Heart right ventricle (tissue), 16 donors: ENCODE data around the gene WDR83. TPM values are rescaled to one million over a fixed set of nuclear protein-coding genes. Genes with fewer than 3 reads are reported as not detected.
A peak's percentile ranks its signal among the peaks of the same experiment; 100 is the strongest.

Source experiments
- ATAC-seq, 8 donors: fragments of 200-7000 bp; cut with Tn5 transposase; one replicate each; pipeline ENCODE4 v1.9.1; 2020; ENCODE audit warnings: mild to moderate bottlenecking in 8 of 8, moderate library complexity in 8 of 8, moderate number of reproducible peaks in 1 of 8
- DNase-seq, 2 donors: peaks; one replicate each; pipeline ENCODE4 v3.0.0-alpha.2; 2020
- H3K27ac ChIP-seq, 10 donors: fragments of 200-600 bp; sonication (generic) in 2 of 10; one replicate each; pipeline versions ENCODE4 v1.5.0 to v1.8.0; 2020 to 2022; ENCODE audit warnings: mild to moderate bottlenecking in 3 of 10
- H3K27me3 ChIP-seq, 7 donors: fragments of 200-600 bp; one replicate each; pipeline ENCODE4 v1.8.0; 2021 to 2022; ENCODE audit warnings: mild to moderate bottlenecking in 2 of 7
- H3K36me3 ChIP-seq, 9 donors: fragments of 200-600 bp; sonication (generic) in 1 of 9; one replicate each; pipeline versions ENCODE4 v1.5.0 to v1.8.0; 2020 to 2022; ENCODE audit warnings: mild to moderate bottlenecking in 2 of 9
- H3K4me1 ChIP-seq, 9 donors: fragments of 200-600 bp; sonication (generic) in 1 of 9; one replicate each; pipeline versions ENCODE4 v1.5.0 to v1.8.0; 2020 to 2022; ENCODE audit warnings: mild to moderate bottlenecking in 4 of 9
- H3K4me3 ChIP-seq, 10 donors: fragments of 200-600 bp; sonication (generic) in 2 of 10; one replicate each; pipeline versions ENCODE4 v1.5.0 to v1.8.0; 2020 to 2022; ENCODE audit warnings: mild to moderate bottlenecking in 7 of 10, moderate library complexity in 2 of 10
- H3K9me3 ChIP-seq, 11 donors: fragments of 200-600 bp in 10 of 11; sonication (generic) in 2 of 11; one replicate each; pipeline versions ENCODE4 v1.5.0 to v1.8.0; 2013 to 2022; ENCODE audit warnings: mild to moderate bottlenecking in 2 of 11, control low read depth in 1 of 11, moderate library complexity in 1 of 11
- WGBS, 2 donors: extraction: QIAGEN DNeasy Blood & Tissue Kit; methylation state at CpG; one replicate each; pipeline ENCODE4 v1.1.7; 2013; ENCODE audit warnings: inconsistent platforms in 1 of 2; 5-methylcytosine and 5-hydroxymethylcytosine counted together
- intact Hi-C, 10 donors: fragments of 100-400 bp; cut with DNase I; formaldehyde crosslinking; loops; one replicate each; pipeline versions ENCODE4 v1.11.1 to v1.14.2; 2022
- polyA plus RNA-seq, 2 donors: library from polyadenylated mRNA; stranded (reverse); fragments of 200-250 nt; gene quantifications; one replicate each; pipeline ENCODE4 v1.2.3, GENCODE V29; 2013
- total RNA-seq, 10 donors: library from RNA; stranded (reverse); fragmentation: NEBNext Ultra II Directional in 3 of 10; extraction: Animal tissue kit (Norgen Biotek cat#: 25700) in 3 of 10; gene quantifications; one replicate each; pipeline versions ENCODE4 v1.2.1 to v1.2.4, GENCODE V29; 2021 to 2023
- TF ChIP-seq, protein P1 (sequence below), 9 donors: fragments of 200-600 bp; sonication (generic) in 2 of 9; IDR thresholded peaks; one replicate each; pipeline versions ENCODE4 v1.5.0 to v1.8.0; 2021 to 2022; ENCODE audit warnings: antibody characterized with exemption in 9 of 9, mild to moderate bottlenecking in 5 of 9, moderate library complexity in 1 of 9
- donor health status: Arrhythmogenic right ventricular cardiomyopathy.
- donor health status: ischemic (EF 13 %, LVEDD 7.1; RV severe dilation, severe dysfunction).
- donor health status: healthy with polysubstance abuse.
- donor health status: DM: no; HTN: yes; CAD: no.
- donor health status: DM: no; HTN: no; CAD: no.
- donor health status: ischemic (EF 25% LVEDD 6.9; RV normal size, moderate dysfunction).
- donor health status: ischemic (EF 25% LVEDD 5.7; RV mildly dilated, moderate dysfunction).
- donor health status: healthy.
- donor health status: DM: yes; HTN: yes; CAD: no.
- donor health status: Ischemic cardiomyopathy.
- donor health status: ischemic (EF 35%, LVEDD 5.7; RV mildly dilated, moderate dysfunction).
- donor health status: nonischemic (EF 11% LVEDD 7.7; RV severe dilation, severe dysfunction).
- donor health status: DM: yes; HTN: yes; CAD: no.
- donor health status: PGD.
- donor health status: ischemic (EF 29% LVEDD 5.4; RV normal size, mild dysfunction).
- donor health status: nonischemic (EF 23%, LVEDD 6.1; RV moderate dilation, normal function).

WDR83 gene
- total and polyA plus RNA-seq, 12 donors, result 5.5 to 19.7 (median 8.1) TPM

DNA sequence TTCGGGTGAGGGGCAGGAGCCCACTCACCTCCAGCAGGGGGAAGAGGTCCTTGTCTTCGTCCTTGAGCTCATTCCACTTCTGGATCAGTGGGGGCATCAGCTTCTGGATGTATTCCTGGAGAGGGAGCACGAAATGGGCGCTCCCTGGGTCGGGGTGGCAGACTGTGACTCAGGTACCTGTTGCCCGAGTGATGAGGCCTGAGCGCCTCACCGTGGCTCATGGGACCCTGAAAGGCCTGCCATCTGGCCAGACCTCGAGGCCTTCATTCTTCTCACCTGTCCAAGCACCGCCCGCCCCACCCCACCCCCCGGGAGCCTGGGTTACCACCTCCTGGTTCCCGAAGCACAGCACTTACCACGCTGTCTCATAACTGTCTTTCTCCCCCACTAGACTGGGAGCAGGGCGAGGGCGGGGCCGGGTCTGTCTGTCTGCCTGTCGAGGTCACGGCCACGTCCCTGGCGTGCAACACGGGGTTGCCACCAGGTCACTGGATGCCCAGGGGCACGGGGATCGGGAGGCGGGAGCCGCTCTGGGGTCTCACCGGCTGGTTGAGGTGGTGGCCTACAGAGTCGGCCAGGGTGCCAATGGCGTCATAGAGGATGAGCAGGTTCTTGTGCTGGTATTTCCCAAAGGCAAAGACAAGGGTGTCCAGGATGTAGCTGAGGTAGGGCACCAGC, 39.2 kb downstream of the WDR83 start:
- intact Hi-C loops, result loop anchor here in 1 of 10 donors (10.0 kb wide), 1 partner anchor 99 kb away; the partner anchor contains the start of genes PRDX2, RNASEH2A and THSD8
- Histone ChIP-seq H3K4me3 (no peak overlapping the region), H3K9me3 (no peaks in the 10 kb centered on the region), H3K4me1 (no peaks in the 10 kb centered on the region), H3K36me3 (peaks cover 7 to 100% (median 85%) of the 10 kb centered on the region in 9 donors), H3K27me3 (no peaks in the 10 kb centered on the region), H3K27ac (no peak overlapping the region)
- ATAC-seq (no peak), DNase-seq (no peak)
- 93% methylated on average over 29 of the region's 29 CpGs for WGBS, 2 donors
- TF ChIP-seq, protein P1, sequence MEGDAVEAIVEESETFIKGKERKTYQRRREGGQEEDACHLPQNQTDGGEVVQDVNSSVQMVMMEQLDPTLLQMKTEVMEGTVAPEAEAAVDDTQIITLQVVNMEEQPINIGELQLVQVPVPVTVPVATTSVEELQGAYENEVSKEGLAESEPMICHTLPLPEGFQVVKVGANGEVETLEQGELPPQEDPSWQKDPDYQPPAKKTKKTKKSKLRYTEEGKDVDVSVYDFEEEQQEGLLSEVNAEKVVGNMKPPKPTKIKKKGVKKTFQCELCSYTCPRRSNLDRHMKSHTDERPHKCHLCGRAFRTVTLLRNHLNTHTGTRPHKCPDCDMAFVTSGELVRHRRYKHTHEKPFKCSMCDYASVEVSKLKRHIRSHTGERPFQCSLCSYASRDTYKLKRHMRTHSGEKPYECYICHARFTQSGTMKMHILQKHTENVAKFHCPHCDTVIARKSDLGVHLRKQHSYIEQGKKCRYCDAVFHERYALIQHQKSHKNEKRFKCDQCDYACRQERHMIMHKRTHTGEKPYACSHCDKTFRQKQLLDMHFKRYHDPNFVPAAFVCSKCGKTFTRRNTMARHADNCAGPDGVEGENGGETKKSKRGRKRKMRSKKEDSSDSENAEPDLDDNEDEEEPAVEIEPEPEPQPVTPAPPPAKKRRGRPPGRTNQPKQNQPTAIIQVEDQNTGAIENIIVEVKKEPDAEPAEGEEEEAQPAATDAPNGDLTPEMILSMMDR (IDR thresholded peaks at IDR 0.05), result no peak

DNA sequence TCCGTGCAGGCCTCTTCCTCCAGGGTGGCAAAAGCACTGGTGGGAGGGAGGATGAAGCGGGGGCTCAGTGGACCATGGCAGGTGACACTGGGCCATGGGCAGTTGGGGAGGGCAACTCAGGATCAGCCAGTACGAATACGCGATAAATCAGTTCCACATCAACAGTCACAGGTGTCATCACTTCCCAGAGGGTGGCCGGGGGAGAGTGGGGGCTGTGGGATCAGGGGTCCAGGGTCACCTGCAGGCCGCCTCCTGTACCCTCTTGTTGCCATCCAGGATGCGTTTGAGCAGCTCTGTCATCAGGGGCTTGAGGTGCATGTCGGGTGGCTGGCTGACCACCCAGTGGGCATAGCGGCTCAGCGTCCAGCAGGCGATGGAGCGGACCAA, 39.7 kb downstream of the WDR83 start:
- TF ChIP-seq, protein P1 (IDR thresholded peaks at IDR 0.05), result no peak
- Histone ChIP-seq H3K27me3 (no peaks in the 10 kb centered on the region), H3K36me3 (peaks cover 7 to 100% (median 84%) of the 10 kb centered on the region in 9 donors), H3K27ac (no peak overlapping the region), H3K4me3 (no peak overlapping the region), H3K9me3 (no peaks in the 10 kb centered on the region), H3K4me1 (no peaks in the 10 kb centered on the region)
- no peak for DNase-seq
- 87 to 93% methylated on average over 13 of the region's 13 CpGs for WGBS, 2 donors
- no peak for ATAC-seq
- intact Hi-C loops, result loop anchor here in 1 of 10 donors (10.0 kb wide), 1 partner anchor 98 kb away; the partner anchor contains the start of genes PRDX2, RNASEH2A and THSD8

DNA sequence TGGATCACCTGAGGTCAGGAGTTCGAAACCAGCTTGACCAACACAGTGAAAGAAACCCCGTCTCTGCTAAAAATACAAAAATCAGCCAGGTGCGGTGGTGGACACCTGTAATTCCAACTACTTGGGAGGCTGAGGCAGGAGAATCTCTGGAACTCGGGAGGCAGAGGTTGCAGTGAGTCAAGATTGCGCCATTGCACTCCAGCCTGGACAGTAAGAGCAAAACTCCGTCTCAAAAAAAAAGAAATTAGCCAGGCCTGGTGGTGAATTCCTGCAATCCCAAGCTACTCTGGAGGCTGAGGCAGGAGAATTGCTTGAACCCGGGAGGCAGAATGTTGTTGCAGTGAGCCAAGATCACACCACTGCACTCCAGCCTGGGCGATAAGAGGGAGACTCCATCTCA, 42.0 kb downstream of the WDR83 start:
- no peaks in the 10 kb centered on the region for H3K9me3 ChIP-seq
- TF ChIP-seq, protein P1 (IDR thresholded peaks at IDR 0.05), result no peak
- DNase-seq, result no peak
- H3K4me3 ChIP-seq, result no peak overlapping the region
- intact Hi-C loops, result loop anchor here in 1 of 10 donors (10.0 kb wide), 1 partner anchor 96 kb away; the partner anchor contains the start of genes PRDX2, RNASEH2A and THSD8
- no peaks in the 10 kb centered on the region for H3K27me3 ChIP-seq
- no peaks in the 10 kb centered on the region for H3K4me1 ChIP-seq
- peaks cover 0 to 100% (median 79%) of the 10 kb centered on the region in 9 donors for H3K36me3 ChIP-seq
- WGBS, 2 donors, result 96% methylated on average over 8 of the region's 8 CpGs
- no peak for ATAC-seq
- H3K27ac ChIP-seq, result no peak overlapping the region

GRCh38 chr19:12711187-12711586, 44.6 kb downstream of the WDR83 start:
- Histone ChIP-seq H3K27ac (no peak overlapping the region), H3K4me3 (no peak overlapping the region), H3K27me3 (no peaks in the 10 kb centered on the region), H3K4me1 (no peaks in the 10 kb centered on the region), H3K36me3 (peaks cover 4 to 100% (median 76%) of the 10 kb centered on the region in 9 donors), H3K9me3 (no peaks in the 10 kb centered on the region)
- ATAC-seq, result peak in 2 of 8 donors; percentile 17 to 31
- intact Hi-C loops, result no loop called here
- DNase-seq, result no peak
- TF ChIP-seq, protein P1 (IDR thresholded peaks at IDR 0.05), result no peak
- WGBS, 2 donors, result 92% methylated on average over 17 of the region's 17 CpGs
